ENCODE measurements around the gene MARCOL. TPM values are rescaled to one million over a fixed set of nuclear protein-coding genes. Genes with fewer than 3 reads are reported as not detected.

Gene MARCOL
- total and polyA plus RNA-seq, 7 donors = not detected

- H3K9me3 ChIP-seq = no peaks in the 10 kb centered on the region
- ATAC-seq (no peak), DNase-seq (no peak)
- TF ChIP-seq CTCF (IDR thresholded peaks at IDR 0.05) = no peak
- H3K27me3 ChIP-seq (ENCODE audit: insufficient read depth in 3 of 3, low read length in 2 of 3) = no peaks in the 10 kb centered on the region
- no peaks in the 10 kb centered on the region for H3K36me3 ChIP-seq (ENCODE audit: insufficient read depth in 1 of 2, low read depth in 1 of 2)
- no peak overlapping the region for H3K27ac ChIP-seq
- intact Hi-C loops (cut with DNase I) = no loop called here
- H3K4me1 ChIP-seq = no peaks in the 10 kb centered on the region
- no peak overlapping the region for H3K4me3 ChIP-seq
- WGBS, 3 donors = 52 to 59% (median 57%) methylated on average over 4 of the region's 4 CpGs
Observed at GRCh38 chr5:148205044-148205806, 33.1 kb upstream of the MARCOL start.

GRCh38 chr5:148205865-148206264, 32.5 kb upstream of the MARCOL start:
- no peak for TF ChIP-seq CTCF (IDR thresholded peaks at IDR 0.05)
- Histone ChIP-seq H3K36me3 (ENCODE audit: insufficient read depth in 1 of 2, low read depth in 1 of 2) (no peaks in the 10 kb centered on the region), H3K4me3 (no peak overlapping the region), H3K27me3 (ENCODE audit: insufficient read depth in 3 of 3, low read length in 2 of 3) (no peaks in the 10 kb centered on the region), H3K9me3 (no peaks in the 10 kb centered on the region), H3K4me1 (no peaks in the 10 kb centered on the region), H3K27ac (no peak overlapping the region)
- intact Hi-C loops (cut with DNase I) = no loop called here
- 42 to 85% (median 62%) methylated on average over 1 of the region's 1 CpG for WGBS, 3 donors
- ATAC-seq (no peak), DNase-seq (no peak)

GRCh38 chr5:148206620-148207019, 31.7 kb upstream of the MARCOL start:
- Histone ChIP-seq H3K27me3 (ENCODE audit: insufficient read depth in 3 of 3, low read length in 2 of 3) (no peaks in the 10 kb centered on the region), H3K4me3 (no peak overlapping the region), H3K36me3 (ENCODE audit: insufficient read depth in 1 of 2, low read depth in 1 of 2) (no peaks in the 10 kb centered on the region), H3K9me3 (no peaks in the 10 kb centered on the region), H3K4me1 (no peaks in the 10 kb centered on the region), H3K27ac (no peak overlapping the region)
- 32 to 92% (median 47%) methylated on average over 1 of the region's 1 CpG for WGBS, 3 donors
- DNase-seq (no peak), ATAC-seq (no peak)
- intact Hi-C loops (cut with DNase I) = no loop called here
- no peak for TF ChIP-seq CTCF (IDR thresholded peaks at IDR 0.05)

GRCh38 chr5:148208226-148208625, 30.1 kb upstream of the MARCOL start:
- no peaks in the 10 kb centered on the region for H3K27me3 ChIP-seq (ENCODE audit: insufficient read depth in 3 of 3, low read length in 2 of 3)
- no peak overlapping the region for H3K27ac ChIP-seq
- intact Hi-C loops (cut with DNase I) = no loop called here
- no peak for DNase-seq
- H3K9me3 ChIP-seq = no peaks in the 10 kb centered on the region
- no peaks in the 10 kb centered on the region for H3K36me3 ChIP-seq (ENCODE audit: insufficient read depth in 1 of 2, low read depth in 1 of 2)
- TF ChIP-seq CTCF (IDR thresholded peaks at IDR 0.05) = no peak
- H3K4me3 ChIP-seq = no peak overlapping the region
- no peaks in the 10 kb centered on the region for H3K4me1 ChIP-seq
- no peak for ATAC-seq
